ENCODE results near the gene SGSH.
A peak's percentile ranks its signal among the peaks of the same experiment; 100 is the strongest.

The SGSH gene

GRCh38 chr17:80261159-80261894, 41.2 kb upstream of the SGSH start (continued):
- TF ChIP-seq INSM2 (tag by site-specific recombination; IDR thresholded peaks at IDR 0.05): no peak
- no peak for TF ChIP-seq ZNF280C (tag by site-specific recombination; IDR thresholded peaks at IDR 0.05)
- TF ChIP-seq ZNF621 (tag by site-specific recombination; IDR thresholded peaks at IDR 0.05): no peak
- TF ChIP-seq BCL11A (tag by site-specific recombination; IDR thresholded peaks at IDR 0.05; ENCODE audit: low read depth): no peak
- TF ChIP-seq ZNF23 (tag by site-specific recombination; IDR thresholded peaks at IDR 0.05; ENCODE audit: borderline replicate concordance): no peak
- no peak for TF ChIP-seq ZNF544 (tag by site-specific recombination; IDR thresholded peaks at IDR 0.05)
- TF ChIP-seq ZNF626 (tag by site-specific recombination; IDR thresholded peaks at IDR 0.05): no peak
- TF ChIP-seq ZNF26 (tag by site-specific recombination; IDR thresholded peaks at IDR 0.05): no peak
- TF ChIP-seq ZIC2 (tag by site-specific recombination; IDR thresholded peaks at IDR 0.05): no peak
- TF ChIP-seq BCL6B (tag by site-specific recombination; IDR thresholded peaks at IDR 0.05): no peak
- TF ChIP-seq ZNF138 (tag by site-specific recombination; IDR thresholded peaks at IDR 0.05; ENCODE audit: borderline replicate concordance): no peak
- no peak for TF ChIP-seq ZNF785 (tag by site-specific recombination; IDR thresholded peaks at IDR 0.05)
- no peak for TF ChIP-seq SALL2 (tag by site-specific recombination; IDR thresholded peaks at IDR 0.05; ENCODE audit: borderline replicate concordance)
- TF ChIP-seq ZNF610 (tag by site-specific recombination; IDR thresholded peaks at IDR 0.05; ENCODE audit: borderline replicate concordance): no peak
- TF ChIP-seq ZNF518A (tag by site-specific recombination; conservative IDR thresholded peaks at IDR 0.05; ENCODE audit: low read depth): no peak
- no peak for TF ChIP-seq ZNF133 (tag by site-specific recombination; IDR thresholded peaks at IDR 0.05)
- no peak for TF ChIP-seq ZNF280D (tag by site-specific recombination; IDR thresholded peaks at IDR 0.05)
- TF ChIP-seq ZNF169 (tag by site-specific recombination; IDR thresholded peaks at IDR 0.05): no peak
- no peak for TF ChIP-seq ZNF473 (tag by site-specific recombination; IDR thresholded peaks at IDR 0.05)
- TF ChIP-seq KLF8 (tag by site-specific recombination; IDR thresholded peaks at IDR 0.05): peak; percentile 35; the same call in 1 of the 2 replicates
- no peak for TF ChIP-seq ZNF175 (tag by site-specific recombination; IDR thresholded peaks at IDR 0.05)
- TF ChIP-seq KLF1 (tag by site-specific recombination; IDR thresholded peaks at IDR 0.05): 0 out of 2 replicates have a peak, but pooled peaks have one; percentile 50
- no peak for TF ChIP-seq ZNF48 (tag by site-specific recombination; IDR thresholded peaks at IDR 0.05)
- no peak for TF ChIP-seq ZNF391 (tag by site-specific recombination; IDR thresholded peaks at IDR 0.05; ENCODE audit: borderline replicate concordance, low read depth)
- TF ChIP-seq MEIS1 (CRISPR knock-in tag; IDR thresholded peaks at IDR 0.05; ENCODE audit: borderline replicate concordance): no peak

All from HEK293 (cell line).